ENCODE measurements around the gene TMEM91. TPM values are rescaled to one million over a fixed set of nuclear protein-coding genes. Genes with fewer than 3 reads are reported as not detected.

TMEM91 gene
- total and polyA plus RNA-seq, 2 of the 8 experiments (the other 6 are each of a cell fraction or from before 2014, with no cell fraction given) = 5.3 to 7.4 TPM

DNA sequence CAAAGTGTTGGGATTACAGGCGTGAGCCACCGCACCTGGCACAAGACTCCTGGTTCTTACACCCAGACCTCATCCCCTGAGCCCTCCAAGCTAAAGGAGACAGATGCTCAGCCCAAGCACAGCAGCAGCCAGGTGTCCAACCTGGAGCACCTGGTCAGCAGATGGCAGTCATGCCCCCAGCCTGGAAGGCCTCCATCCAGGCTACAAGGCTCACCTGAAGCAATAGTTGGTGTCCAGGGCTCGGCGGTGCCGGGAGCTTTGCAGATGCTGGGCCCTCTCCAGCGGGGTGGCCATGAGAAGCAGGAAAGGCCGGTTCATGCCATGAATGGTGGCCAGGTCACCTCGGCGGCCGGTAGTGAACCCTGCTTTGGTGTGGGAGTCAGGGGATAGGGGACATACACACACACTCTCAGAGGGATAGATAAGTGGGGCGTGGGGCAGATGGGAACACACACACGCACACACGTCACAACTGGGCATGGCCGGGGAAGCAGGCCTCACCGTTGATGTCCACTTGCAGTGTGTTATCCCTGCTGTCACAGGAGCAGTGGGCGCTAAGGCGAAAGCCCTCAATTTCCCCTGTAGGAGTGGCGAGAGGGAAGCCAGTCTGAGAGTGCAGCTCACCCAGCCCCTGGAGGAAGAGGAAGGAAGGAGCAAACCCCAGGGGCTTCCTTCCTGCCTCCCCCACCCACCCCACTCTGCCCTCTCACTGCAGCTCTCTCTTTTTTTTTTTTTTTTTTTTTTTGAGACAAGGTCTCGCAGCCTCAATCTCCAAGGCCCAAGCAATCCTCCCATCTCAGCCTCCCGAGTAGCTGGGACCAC is 34.5 kb upstream of the TMEM91 start (continued):
- TF ChIP-seq EGR1 (IDR thresholded peaks at IDR 0.05; ENCODE audit: borderline replicate concordance, low read depth, low read length) (no peak), MAFK (IDR thresholded peaks at IDR 0.05; ENCODE audit: low read depth, low read length) (no peak), BACH1 (IDR thresholded peaks at IDR 0.05; ENCODE audit: low read length) (no peak)
- TF ChIP-seq, protein P1, sequence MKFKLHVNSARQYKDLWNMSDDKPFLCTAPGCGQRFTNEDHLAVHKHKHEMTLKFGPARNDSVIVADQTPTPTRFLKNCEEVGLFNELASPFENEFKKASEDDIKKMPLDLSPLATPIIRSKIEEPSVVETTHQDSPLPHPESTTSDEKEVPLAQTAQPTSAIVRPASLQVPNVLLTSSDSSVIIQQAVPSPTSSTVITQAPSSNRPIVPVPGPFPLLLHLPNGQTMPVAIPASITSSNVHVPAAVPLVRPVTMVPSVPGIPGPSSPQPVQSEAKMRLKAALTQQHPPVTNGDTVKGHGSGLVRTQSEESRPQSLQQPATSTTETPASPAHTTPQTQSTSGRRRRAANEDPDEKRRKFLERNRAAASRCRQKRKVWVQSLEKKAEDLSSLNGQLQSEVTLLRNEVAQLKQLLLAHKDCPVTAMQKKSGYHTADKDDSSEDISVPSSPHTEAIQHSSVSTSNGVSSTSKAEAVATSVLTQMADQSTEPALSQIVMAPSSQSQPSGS (IDR thresholded peaks at IDR 0.05; ENCODE audit: low read length) = no peak

Data from H1 (cell line).